ENCODE measurements around the gene SLC9A9.

DNA sequence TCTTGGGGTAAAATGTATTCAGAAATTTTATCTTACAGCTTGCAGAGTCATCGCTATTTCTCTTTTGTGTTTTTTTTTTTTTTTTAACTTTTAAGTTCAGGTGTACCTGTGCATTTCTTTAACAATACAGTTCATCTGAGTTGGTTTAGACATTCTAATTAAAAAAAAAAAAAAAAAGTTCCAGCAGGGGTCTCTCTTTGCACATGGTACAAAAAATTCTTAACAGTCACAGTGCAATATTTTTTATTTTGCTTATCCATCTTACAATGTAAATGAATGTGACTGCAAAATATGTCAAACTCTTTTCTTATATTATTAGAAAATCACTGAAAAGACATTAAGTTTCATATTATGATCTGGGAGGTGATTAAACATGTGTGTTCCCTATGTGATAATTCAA lies 47.5 kb upstream of the SLC9A9 start:
- TF ChIP-seq, protein P1, sequence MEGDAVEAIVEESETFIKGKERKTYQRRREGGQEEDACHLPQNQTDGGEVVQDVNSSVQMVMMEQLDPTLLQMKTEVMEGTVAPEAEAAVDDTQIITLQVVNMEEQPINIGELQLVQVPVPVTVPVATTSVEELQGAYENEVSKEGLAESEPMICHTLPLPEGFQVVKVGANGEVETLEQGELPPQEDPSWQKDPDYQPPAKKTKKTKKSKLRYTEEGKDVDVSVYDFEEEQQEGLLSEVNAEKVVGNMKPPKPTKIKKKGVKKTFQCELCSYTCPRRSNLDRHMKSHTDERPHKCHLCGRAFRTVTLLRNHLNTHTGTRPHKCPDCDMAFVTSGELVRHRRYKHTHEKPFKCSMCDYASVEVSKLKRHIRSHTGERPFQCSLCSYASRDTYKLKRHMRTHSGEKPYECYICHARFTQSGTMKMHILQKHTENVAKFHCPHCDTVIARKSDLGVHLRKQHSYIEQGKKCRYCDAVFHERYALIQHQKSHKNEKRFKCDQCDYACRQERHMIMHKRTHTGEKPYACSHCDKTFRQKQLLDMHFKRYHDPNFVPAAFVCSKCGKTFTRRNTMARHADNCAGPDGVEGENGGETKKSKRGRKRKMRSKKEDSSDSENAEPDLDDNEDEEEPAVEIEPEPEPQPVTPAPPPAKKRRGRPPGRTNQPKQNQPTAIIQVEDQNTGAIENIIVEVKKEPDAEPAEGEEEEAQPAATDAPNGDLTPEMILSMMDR (IDR thresholded peaks at IDR 0.05): no peak
- TF ChIP-seq POLR2A (IDR thresholded peaks at IDR 0.05): no peak

Measured in uterus (tissue), 2 donors.